Neural progenitor cell (in vitro differentiated cells): ENCODE data around the gene ZDHHC4. TPM values are rescaled to one million over a fixed set of nuclear protein-coding genes. Genes with fewer than 3 reads are reported as not detected.

Source experiments
- DNase-seq: peaks from one replicate; pipeline ENCODE4 v3.0.0-alpha.2; 2016; ENCODE audit warnings: low spot score
- H2AFZ ChIP-seq: fragments of 200-600 bp; sonication (generic); replicated peaks from 2 replicates; pipeline ENCODE4 v1.6.1; 2016; ENCODE audit warnings: antibody characterized with exemption
- H3F3A ChIP-seq: fragments of 200-600 bp; sonication (generic); 2 replicates; pipeline ENCODE4 v1.6.1; 2016; ENCODE audit warnings: antibody characterized with exemption, low read depth
- H3K27ac ChIP-seq: fragments of 200-600 bp; sonication (generic); 2 replicates; pipeline ENCODE4 v1.5.1; 2016; ENCODE audit warnings: mild to moderate bottlenecking
- H3K27me3 ChIP-seq: fragments of 200-600 bp; sonication (generic); 2 replicates; pipeline ENCODE4 v1.6.1; 2016; ENCODE audit warnings: mild to moderate bottlenecking, moderate library complexity
- H3K36me3 ChIP-seq: fragments of 200-600 bp; sonication (generic); 2 replicates; pipeline ENCODE4 v1.5.1; 2016
- H3K4me1 ChIP-seq: fragments of 200-600 bp; sonication (generic); 2 replicates; pipeline ENCODE4 v1.6.1; 2016; ENCODE audit warnings: mixed run types
- H3K4me2 ChIP-seq: fragments of 200-600 bp; sonication (generic); 2 replicates; pipeline ENCODE4 v1.6.1; 2016
- H3K4me3 ChIP-seq: fragments of 200-600 bp; sonication (generic); 2 replicates; pipeline ENCODE4 v1.5.1; 2016
- H3K79me2 ChIP-seq: fragments of 200-600 bp; sonication (generic); 2 replicates; pipeline ENCODE4 v1.6.1; 2016; ENCODE audit warnings: low read depth
- H3K9ac ChIP-seq: fragments of 200-600 bp; sonication (generic); 2 replicates; pipeline ENCODE4 v1.6.1; 2016
- H3K9me3 ChIP-seq: fragments of 200-600 bp; sonication (generic); 2 replicates; pipeline ENCODE4 v1.5.1; 2016; ENCODE audit warnings: low read depth
- H4K20me1 ChIP-seq: fragments of 200-600 bp; sonication (generic); 2 replicates; pipeline ENCODE4 v1.6.1; 2016; ENCODE audit warnings: low read depth
- H3K27ac Mint-ChIP-seq: 3 replicates; pipeline ENCODE4 v1.8.0; 2021; ENCODE audit warnings: mixed read lengths
- H3K27me3 Mint-ChIP-seq: 2 replicates; pipeline ENCODE4 v1.8.0; 2022; ENCODE audit warnings: low read depth, mild to moderate bottlenecking, inconsistent platforms, moderate library complexity, mixed read lengths; ENCODE audit not compliant: insufficient read depth
- H3K36me3 Mint-ChIP-seq: 3 replicates; pipeline ENCODE4 v1.8.0; 2021; ENCODE audit warnings: mixed read lengths
- H3K4me1 Mint-ChIP-seq: 3 replicates; pipeline ENCODE4 v1.8.0; 2021; ENCODE audit warnings: mixed read lengths
- H3K4me3 Mint-ChIP-seq: 3 replicates; pipeline ENCODE4 v1.8.0; 2021; ENCODE audit warnings: mild to moderate bottlenecking, moderate library complexity, mixed read lengths
- H3K9me3 Mint-ChIP-seq: 3 replicates; pipeline ENCODE4 v1.8.0; 2020; ENCODE audit warnings: mixed read lengths
- EZH2 ChIP-seq: fragments of 200-600 bp; sonication (generic); IDR thresholded peaks from 2 replicates; pipeline ENCODE4 v1.6.1; 2017; ENCODE audit warnings: antibody characterized with exemption, mild to moderate bottlenecking, moderate library complexity
- EZH2phosphoT487 ChIP-seq: fragments of 200-600 bp; sonication (generic); IDR thresholded peaks from 2 replicates; pipeline ENCODE4 v1.6.1; 2017; ENCODE audit warnings: antibody characterized with exemption
- total RNA-seq: library from RNA; depleted of rRNA; stranded (reverse); fragments of >200 nt; gene quantifications from 2 replicates; pipeline ENCODE4 v1.2.3, GENCODE V29; 2015; ENCODE audit warnings: low replicate concordance
- TF ChIP-seq, protein P1 (sequence below): fragments of 200-600 bp; sonication (generic); IDR thresholded peaks from 2 replicates; pipeline ENCODE4 v1.5.1; 2017; ENCODE audit warnings: antibody characterized with exemption, mild to moderate bottlenecking

Gene ZDHHC4
- total RNA-seq, 1 donor from 2014 or later, result 102 TPM

DNA sequence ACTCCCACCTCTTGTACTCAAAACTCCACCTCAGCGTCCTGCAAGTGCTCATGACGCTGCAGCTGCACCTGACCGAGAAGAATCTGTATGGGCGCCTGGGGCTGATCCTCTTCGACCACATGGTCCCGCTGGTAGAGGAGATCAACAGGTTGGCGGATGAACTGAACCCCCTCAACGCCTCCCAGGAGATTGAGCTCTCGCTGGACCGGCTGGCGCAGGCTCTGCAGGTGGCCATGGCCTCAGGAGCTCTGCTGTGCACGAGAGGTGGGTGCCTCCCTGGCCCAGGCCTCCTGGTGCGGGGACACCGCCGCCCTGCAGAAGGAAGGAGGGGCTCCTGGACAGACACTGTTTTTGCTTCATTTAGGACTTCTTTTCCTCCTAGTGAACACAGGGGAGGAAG is 22.8 kb downstream of the ZDHHC4 start:
- DNase-seq, result no peak
- Mint-ChIP-seq H3K27ac (no peak overlapping the region), H3K36me3 (peaks cover 19% of the 10 kb centered on the region), H3K9me3 (no peaks in the 10 kb centered on the region), H3K4me3 (no peak overlapping the region), H3K4me1 (no peaks in the 10 kb centered on the region), H3K27me3 (peaks cover 2% of the 10 kb centered on the region)
- no peak overlapping the region for H3K9ac ChIP-seq
- H3K4me3 ChIP-seq, result no peak overlapping the region
- no peaks in the 10 kb centered on the region for H3K36me3 ChIP-seq
- H3K79me2 ChIP-seq, result no peaks in the 10 kb centered on the region
- no peak overlapping the region for H3K4me2 ChIP-seq
- H4K20me1 ChIP-seq, result peaks cover 4% of the 10 kb centered on the region
- no peaks in the 10 kb centered on the region for H3K4me1 ChIP-seq
- no peak overlapping the region for H2AFZ ChIP-seq
- no peaks in the 10 kb centered on the region for H3K27me3 ChIP-seq
- H3K9me3 ChIP-seq, result no peaks in the 10 kb centered on the region
- TF ChIP-seq EZH2, result no peak
- TF ChIP-seq, protein P1, sequence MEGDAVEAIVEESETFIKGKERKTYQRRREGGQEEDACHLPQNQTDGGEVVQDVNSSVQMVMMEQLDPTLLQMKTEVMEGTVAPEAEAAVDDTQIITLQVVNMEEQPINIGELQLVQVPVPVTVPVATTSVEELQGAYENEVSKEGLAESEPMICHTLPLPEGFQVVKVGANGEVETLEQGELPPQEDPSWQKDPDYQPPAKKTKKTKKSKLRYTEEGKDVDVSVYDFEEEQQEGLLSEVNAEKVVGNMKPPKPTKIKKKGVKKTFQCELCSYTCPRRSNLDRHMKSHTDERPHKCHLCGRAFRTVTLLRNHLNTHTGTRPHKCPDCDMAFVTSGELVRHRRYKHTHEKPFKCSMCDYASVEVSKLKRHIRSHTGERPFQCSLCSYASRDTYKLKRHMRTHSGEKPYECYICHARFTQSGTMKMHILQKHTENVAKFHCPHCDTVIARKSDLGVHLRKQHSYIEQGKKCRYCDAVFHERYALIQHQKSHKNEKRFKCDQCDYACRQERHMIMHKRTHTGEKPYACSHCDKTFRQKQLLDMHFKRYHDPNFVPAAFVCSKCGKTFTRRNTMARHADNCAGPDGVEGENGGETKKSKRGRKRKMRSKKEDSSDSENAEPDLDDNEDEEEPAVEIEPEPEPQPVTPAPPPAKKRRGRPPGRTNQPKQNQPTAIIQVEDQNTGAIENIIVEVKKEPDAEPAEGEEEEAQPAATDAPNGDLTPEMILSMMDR, result no peak
- no peak for TF ChIP-seq EZH2phosphoT487
- H3F3A ChIP-seq, result peaks cover 5% of the 10 kb centered on the region
- no peak overlapping the region for H3K27ac ChIP-seq

DNA sequence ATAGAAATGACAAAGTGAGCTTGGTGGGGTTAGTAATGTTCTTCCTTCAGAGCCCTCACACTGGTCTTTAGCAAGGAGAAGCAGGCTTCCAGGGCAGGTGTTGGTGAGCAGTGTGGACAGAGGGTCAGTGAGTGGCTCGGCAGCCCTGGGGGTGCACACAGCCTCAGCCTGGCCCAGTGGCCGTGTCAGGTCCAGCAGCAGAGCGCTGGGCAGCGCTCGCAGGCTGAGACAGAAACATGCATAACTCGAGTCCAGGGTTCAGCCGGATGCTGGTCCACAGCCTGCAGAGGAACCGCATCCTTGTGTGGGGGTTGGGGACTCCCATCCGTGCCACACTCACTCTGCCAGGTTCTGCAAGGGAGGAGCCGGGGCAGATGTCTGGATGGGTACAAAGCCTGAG is 27.2 kb downstream of the ZDHHC4 start:
- Histone ChIP-seq H3F3A (peaks cover 5% of the 10 kb centered on the region), H3K79me2 (no peaks in the 10 kb centered on the region), H3K27me3 (no peaks in the 10 kb centered on the region), H3K36me3 (no peaks in the 10 kb centered on the region), H2AFZ (no peak overlapping the region), H3K4me3 (no peak overlapping the region), H4K20me1 (peaks cover 4% of the 10 kb centered on the region), H3K9ac (peak overlapping the region; percentile 20), H3K4me2 (no peak overlapping the region), H3K4me1 (no peaks in the 10 kb centered on the region), H3K9me3 (no peaks in the 10 kb centered on the region), H3K27ac (no peak overlapping the region)
- no peaks in the 10 kb centered on the region for H3K4me1 Mint-ChIP-seq
- H3K4me3 Mint-ChIP-seq, result no peak overlapping the region
- no peaks in the 10 kb centered on the region for H3K9me3 Mint-ChIP-seq
- no peak for TF ChIP-seq EZH2phosphoT487
- no peak for TF ChIP-seq EZH2
- TF ChIP-seq, protein P1, result no peak
- peaks cover 9% of the 10 kb centered on the region for H3K36me3 Mint-ChIP-seq
- no peak overlapping the region for H3K27ac Mint-ChIP-seq
- H3K27me3 Mint-ChIP-seq, result no peaks in the 10 kb centered on the region
- DNase-seq, result no peak

DNA sequence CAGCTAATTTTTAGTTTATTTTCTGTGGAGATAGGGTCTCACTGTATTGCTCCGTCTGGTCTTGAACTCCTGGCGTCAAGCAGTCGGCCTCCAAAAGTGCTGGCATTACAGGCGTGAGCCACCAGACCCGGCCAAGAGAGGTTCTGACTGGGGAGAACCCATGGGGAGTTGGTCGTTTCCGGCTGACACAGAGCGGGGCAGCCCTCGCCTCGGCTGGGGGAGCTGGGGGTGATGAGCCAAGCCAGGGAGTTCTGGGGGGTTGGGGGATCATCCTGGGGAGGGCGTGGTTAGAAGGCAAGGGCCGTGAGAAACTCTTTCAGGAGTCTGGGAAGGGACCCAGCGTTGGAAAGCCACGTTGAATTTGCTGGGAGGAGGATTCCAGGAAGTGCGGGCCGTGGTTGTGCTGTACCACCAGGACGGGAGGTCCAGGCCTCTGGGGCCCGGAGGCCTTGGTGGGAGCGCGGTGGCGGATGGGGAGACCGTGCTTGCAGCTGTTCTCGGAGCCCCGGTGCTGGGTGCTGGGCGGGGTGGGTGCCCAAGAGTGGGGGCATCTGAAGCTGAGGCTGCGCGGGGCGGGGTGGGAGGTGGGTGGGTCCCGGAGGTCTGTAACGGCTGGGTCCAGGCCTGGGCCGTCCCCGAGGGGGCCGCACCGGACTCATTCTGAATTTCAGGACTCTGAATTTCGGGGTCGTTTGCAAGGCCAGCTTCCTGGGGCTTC is 29.8 kb downstream of the ZDHHC4 start:
- TF ChIP-seq EZH2phosphoT487, result no peak
- TF ChIP-seq EZH2, result no peak
- TF ChIP-seq, protein P1, result no peak
- no peaks in the 10 kb centered on the region for H3K27me3 Mint-ChIP-seq
- H3K36me3 Mint-ChIP-seq, result peaks cover 7% of the 10 kb centered on the region
- no peak for DNase-seq
- no peak overlapping the region for H3K27ac Mint-ChIP-seq
- Histone ChIP-seq H2AFZ (no peak overlapping the region), H3K4me2 (no peak overlapping the region), H3F3A (peaks cover 2% of the 10 kb centered on the region), H3K27me3 (no peaks in the 10 kb centered on the region), H3K4me1 (no peaks in the 10 kb centered on the region), H3K9me3 (no peaks in the 10 kb centered on the region), H3K36me3 (no peaks in the 10 kb centered on the region), H3K9ac (no peak overlapping the region), H3K79me2 (no peaks in the 10 kb centered on the region), H4K20me1 (peaks cover 1% of the 10 kb centered on the region), H3K27ac (no peak overlapping the region), H3K4me3 (no peak overlapping the region)
- no peaks in the 10 kb centered on the region for H3K9me3 Mint-ChIP-seq
- H3K4me1 Mint-ChIP-seq, result no peaks in the 10 kb centered on the region
- H3K4me3 Mint-ChIP-seq, result no peak overlapping the region
